Vagina (tissue), 2 donors: Measurements from ENCODE around the gene SMAD5.

Experiments
- CTCF ChIP-seq, 3 experiments: fragments of 450-650 bp in 2 of 3; fragments of 200-600 bp in 1 of 3; sonication (generic) in 1 of 3; IDR thresholded peaks; one replicate each; pipeline ENCODE4 v1.5.1; 2017 to 2019; ENCODE audit warnings: antibody characterized with exemption in 3 of 3, mild to moderate bottlenecking in 2 of 3, moderate library complexity in 2 of 3
- POLR2A ChIP-seq, 2 donors: fragments of 450-650 bp; IDR thresholded peaks; one replicate each; pipeline ENCODE4 v1.6.1; 2017; ENCODE audit warnings: antibody characterized with exemption in 2 of 2, mild to moderate bottlenecking in 2 of 2, moderate library complexity in 2 of 2
- POLR2AphosphoS5 ChIP-seq, 2 donors: sonication (generic); formaldehyde crosslinking; IDR thresholded peaks; one replicate each; pipeline ENCODE4 v1.9.0; 2017; ENCODE audit warnings: antibody characterized with exemption in 2 of 2, mild to moderate bottlenecking in 2 of 2, low read depth in 1 of 2; ENCODE audit not compliant: insufficient read depth in 1 of 2

DNA sequence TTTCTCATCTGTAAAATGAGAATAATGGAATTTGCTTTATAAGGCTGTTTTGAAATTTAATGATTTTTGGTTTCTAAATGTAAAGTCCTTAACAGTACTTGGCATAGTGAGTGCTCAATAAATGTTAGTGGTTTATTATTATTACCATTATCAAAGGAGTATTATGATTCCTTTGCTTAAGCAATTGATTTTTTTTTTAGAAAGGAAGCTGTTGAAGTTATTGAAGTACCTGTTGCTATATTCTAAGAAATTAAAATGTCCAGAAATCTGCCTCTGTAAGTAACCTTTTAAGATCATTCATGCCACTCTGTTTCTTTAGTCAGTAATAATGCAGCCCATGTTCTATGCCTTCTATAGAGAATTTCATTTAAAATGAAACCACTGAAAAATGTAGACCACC is 15.0 kb downstream of the SMAD5 start:
- TF ChIP-seq CTCF (IDR thresholded peaks at IDR 0.05) (no peak), POLR2AphosphoS5 (IDR thresholded peaks at IDR 0.05; ENCODE audit: insufficient read depth in 1 of 2, low read depth in 1 of 2) (no peak), POLR2A (IDR thresholded peaks at IDR 0.05) (no peak)
